Myocyte (in vitro differentiated cells): ENCODE measurements around the gene SH3BP1. TPM values are rescaled to one million over a fixed set of nuclear protein-coding genes. Genes with fewer than 3 reads are reported as not detected.
"Not testable (repeated sequence)": the region's sequence is repeated elsewhere in the genome, so short reads cannot be mapped to it uniquely, and the experiment has no call there.

Source experiments
- DNase-seq: peaks from one replicate; pipeline ENCODE4 v3.0.0-alpha.2; 2012; ENCODE audit warnings: low read depth
- total RNA-seq: library from RNA; depleted of rRNA; stranded (reverse); fragments of >200 nt; gene quantifications from 2 replicates; pipeline ENCODE4 v1.2.3, GENCODE V29; 2014

SH3BP1 gene
- total RNA-seq, 1 donor from 2014 or later: not detected

DNA sequence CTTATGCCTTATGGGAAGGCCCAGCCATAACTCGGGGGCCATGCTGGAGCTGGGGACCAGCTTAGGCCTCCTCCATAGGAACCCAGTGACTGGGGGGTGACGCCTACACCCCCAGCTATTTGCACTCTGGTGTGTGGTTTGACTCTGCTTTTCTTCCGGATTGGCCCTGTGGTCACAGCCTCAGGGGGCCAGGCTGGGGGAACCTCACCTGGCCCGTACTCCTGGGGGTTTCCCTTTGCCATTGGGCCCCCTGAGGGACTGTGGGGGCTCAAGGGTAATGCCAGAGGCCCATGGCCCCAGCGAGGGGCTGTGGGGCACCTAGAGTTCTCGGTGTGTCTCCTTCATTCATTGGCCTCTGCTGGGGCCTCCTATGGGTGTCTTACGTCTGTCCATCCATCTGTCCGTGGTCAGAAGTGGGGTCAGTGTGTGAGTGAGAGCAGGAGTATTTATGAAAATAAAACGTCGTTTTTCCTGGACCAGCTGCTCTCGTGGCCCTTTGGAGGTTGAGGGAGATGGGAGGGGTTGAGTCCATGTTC is 6.3 kb upstream of the SH3BP1 start:
- no peak for DNase-seq

GRCh38 chr22:37633625-37634416 is 5.6 kb upstream of the SH3BP1 start:
- DNase-seq: peak; percentile 88

DNA sequence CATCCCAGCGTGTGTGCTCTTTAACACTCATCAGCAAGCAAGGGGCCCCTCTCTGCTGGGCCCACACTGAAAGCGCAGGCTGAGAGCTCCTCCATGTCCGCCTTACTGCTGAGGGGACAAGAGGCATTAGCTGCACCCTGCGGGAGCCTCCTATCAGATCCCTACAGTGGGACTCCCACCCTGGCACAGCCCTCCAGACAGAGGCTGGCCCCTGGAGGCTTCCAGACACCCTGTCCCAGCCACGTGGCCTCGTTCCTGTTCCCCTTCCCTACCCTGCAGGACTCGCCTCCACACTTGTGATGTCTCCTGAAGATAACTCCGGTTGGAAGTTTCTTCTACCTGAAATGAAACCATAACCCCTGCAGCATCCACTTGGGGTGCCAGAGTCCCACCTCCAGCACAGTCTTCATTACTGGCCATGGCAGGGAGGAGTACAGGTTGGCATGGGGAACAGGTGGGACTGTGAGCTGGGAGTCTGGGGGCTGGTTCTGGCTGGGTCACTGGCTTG is 5.0 kb upstream of the SH3BP1 start:
- no peak for DNase-seq

DNA sequence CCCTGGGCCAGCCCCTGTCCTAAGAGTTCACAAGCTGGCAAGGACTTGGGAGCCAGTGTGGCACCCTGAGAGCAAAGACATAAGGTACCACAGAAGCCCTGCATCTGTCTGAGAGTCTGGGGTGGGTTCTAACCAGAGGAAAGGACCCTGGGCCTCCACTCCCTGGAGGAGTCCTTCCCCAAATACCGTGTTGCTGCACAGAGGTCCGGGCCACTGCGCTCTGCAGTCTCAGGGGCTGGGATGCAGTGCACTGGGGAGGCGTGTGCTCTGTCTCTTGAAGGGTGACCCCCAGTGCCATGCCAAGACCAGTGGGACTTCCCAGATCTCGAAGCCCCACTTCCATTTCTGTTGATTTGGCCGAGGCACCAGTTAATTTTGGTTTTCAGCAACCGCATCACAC is 4.3 kb upstream of the SH3BP1 start:
- DNase-seq: no peak

DNA sequence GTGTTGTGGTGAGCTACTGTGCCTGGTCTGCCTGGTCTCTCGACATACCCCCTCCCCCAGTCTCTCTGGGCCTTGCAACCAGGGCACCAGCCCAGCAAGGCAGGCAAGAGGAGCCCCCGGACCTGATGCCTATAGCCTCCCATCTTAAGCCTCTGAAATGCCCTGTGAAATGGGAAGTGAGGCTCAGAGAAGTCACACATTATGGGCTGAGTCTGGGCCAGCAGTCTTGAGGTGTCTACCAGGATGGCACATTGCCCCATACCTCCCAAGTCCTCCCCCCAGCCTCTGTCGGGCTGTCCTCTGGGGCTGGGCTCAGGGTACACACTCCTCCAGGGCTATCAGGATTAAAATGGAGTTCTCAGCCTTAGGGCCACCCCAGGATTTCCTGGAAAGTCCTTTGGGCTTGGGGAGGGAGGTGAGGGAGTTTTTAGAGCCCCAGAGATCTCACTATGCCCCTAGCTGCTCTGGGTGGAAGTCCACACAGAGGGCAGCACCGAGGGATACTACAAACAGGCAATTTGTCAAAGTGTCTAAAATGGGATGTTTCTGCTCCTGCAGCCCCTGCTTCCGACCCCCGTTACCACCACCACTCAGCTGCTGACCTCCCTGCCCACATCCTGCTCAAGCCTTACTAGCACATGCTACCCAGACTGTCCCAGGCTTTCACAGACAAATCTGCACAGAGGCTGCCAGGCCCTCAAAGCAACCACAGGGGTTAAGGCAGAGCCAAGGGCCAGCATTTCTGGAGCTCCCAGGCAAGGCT is 3.1 kb upstream of the SH3BP1 start:
- DNase-seq: peak; percentile 98

- no peak for DNase-seq
Observed at GRCh38 chr22:37636949-37637273, 2.6 kb upstream of the SH3BP1 start.

- DNase-seq: no peak
Observed at GRCh38 chr22:37638391-37639069, 939 bp upstream of the SH3BP1 start.

GRCh38 chr22:37639771-37640590 is 512 bp downstream of the SH3BP1 start:
- DNase-seq: no peak

DNA sequence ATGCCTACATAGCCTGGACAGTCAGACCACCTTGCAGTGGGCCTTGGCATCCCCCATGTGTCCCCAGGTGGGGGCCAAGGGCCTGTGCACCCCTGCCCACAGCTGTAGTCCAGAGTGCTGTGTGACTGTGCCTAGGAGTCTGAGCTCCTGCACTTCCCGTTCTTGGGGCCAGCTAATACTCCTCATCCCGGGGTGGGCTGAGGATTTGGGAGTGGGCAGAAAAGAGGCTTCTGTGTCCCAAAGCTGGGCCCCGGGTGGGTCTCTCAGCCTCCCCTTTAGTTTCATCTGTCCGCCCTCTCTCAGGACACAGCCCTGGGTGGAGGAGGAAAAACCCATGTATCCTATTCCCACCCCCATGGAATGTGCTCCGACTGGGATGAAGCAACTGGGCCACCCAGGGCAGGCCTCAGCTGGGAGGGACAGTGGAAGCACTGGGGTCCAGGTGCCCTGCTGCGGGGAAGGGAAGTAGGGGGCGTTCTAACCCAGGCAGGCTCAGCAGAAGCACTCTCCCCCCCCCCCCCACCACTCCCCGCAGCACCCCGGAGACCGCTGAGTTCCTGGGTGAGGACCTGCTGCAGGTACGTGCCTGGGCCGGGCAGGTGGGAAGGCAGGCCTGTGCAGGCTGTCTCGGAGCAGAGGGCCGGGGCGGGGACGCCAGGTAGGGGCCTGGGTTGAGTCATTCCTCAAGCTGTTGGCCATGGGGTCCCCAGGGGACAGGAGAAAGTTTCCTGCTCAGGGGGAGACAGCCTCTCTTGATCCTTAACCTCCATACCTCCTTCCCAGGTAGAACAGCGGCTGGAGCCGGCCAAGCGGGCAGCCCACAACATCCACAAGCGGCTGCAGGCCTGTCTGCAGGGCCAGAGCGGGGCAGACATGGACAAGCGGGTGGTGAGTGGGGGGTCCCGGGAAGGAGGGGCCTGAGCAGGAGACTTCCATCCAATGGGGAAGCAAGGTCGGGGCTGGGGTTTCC is 1.4 kb downstream of the SH3BP1 start:
- DNase-seq: no peak

- DNase-seq: no peak
Observed at GRCh38 chr22:37641561-37641949, 2.1 kb downstream of the SH3BP1 start.

GRCh38 chr22:37643225-37643847 is 3.9 kb downstream of the SH3BP1 start:
- DNase-seq: peak; percentile 84

DNA sequence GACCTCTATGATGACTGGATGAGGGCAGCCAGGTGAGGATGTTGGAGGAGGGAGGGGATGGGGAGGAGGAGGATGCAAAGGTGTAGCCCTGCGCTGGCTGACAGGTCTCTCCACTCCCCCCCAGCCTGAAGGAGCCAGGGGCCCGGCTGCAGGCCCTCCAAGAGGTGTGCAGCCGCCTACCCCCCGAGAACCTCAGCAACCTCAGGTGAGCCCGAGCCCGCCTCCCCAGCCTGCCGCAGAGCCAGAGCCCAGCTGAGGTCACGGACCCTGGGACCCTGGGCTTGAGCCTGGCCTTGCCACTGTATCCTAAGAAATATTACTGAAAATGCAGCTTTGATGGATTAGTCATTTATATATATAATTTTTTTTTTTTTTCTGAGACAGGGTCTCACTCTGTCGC is 7.8 kb downstream of the SH3BP1 start:
- no peak for DNase-seq

- no peak for DNase-seq
Observed at GRCh38 chr22:37647928-37648327, 8.5 kb downstream of the SH3BP1 start.

DNA sequence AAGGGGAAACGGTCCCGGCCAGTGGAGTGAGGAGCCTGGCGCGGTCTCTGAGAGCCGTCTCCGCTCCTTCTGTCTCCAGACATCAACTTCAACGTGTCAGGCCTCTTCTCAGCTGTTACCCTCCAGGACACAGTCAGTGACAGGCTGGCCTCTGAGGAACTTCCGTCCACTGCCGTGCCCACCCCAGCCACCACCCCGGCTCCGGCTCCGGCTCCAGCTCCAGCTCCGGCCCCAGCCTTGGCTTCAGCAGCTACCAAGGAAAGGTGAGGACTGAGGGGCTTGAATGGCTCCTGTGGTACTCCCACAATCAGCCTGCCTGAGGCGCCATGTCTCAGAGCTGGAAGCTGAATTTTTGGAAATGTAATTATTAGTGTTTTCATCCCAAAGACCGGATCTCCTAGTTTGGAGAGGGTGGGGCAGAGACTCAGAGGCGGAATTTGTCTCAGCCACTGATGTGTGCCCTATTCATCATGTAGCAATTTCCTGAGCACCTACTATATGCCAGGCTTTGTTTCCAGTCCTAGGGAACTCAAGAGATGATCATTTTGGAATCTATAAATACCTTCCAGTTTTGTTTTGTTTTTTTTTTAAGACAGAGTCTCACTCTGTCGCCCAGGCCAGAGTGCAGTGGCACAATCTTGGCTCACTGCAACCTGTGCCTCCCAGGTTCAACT is 11.1 kb downstream of the SH3BP1 start:
- no peak for DNase-seq

DNA sequence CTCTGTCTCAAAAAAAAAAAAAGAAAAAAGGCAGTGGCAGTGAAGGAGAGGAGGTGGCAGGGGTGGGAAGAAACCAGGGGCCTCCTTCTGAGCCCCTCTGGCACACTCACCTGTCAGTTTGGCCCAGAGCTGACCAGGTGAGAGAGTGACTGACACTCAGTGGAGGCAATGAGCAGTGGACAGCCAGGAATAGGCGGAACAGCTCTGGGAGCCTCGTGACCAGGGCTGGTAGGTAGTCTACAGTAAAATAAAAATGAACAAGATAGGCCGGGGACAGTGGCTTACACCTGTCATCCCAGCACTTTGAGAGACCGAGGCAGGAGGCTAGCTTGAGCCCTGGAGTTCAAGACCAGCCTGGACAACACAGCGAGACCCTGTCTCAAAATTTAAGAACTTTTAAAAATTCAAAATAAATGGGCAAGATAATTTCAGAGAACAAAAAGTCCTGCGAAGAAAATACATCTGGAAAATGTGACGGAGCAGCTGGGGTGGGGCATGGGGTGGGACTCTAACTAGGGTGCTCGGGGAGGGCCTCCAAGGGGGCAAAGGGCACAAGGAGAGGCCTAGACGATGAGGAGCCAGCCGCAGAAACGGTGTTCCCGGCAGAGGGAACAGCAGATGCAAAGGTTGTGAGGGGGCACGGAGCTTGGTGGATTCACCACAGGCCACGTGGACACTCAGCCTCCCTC is 15.2 kb downstream of the SH3BP1 start:
- DNase-seq: no peak

DNA sequence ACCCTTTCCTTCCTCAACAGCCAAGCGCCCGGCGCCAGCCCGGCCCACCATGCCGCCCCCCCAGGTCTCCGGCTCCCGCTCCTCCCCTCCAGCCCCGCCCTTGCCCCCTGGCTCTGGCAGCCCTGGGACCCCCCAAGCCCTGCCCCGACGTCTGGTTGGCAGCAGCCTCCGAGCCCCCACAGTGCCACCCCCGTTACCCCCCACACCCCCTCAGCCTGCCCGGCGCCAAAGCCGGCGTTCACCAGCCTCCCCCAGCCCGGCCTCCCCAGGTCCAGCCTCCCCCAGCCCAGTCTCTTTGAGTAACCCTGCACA is 15.7 kb downstream of the SH3BP1 start:
- no peak for DNase-seq

DNA sequence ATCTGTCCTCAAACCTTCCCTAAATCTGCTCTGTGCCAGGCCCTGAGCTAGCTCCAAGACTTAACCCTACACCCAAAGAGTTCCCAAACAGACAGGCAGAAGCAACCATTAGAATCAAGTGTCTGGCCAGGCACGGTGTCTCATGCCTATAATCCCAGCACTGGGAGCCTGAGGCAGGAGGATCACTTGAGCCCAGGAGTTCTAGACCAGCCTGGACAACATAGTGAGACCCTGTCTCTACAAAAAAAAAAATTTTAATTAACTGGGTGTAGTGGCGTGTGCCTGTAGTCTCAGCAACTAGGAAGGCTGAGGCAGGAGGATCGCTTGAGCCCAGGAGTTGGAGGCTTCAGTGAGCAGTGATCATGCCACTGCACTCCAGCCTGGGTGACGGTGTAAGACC is 17.1 kb downstream of the SH3BP1 start:
- not testable (repeated sequence) for DNase-seq

- DNase-seq: peak; percentile 38
Observed at GRCh38 chr22:37657590-37658132, 18.2 kb downstream of the SH3BP1 start.
